NCI-H345 treated with DMSO at 0.1 percent for 48 hours (cell line): ENCODE results near the gene TBX15.

ENCODE experiments used
- DNase-seq: peaks from one replicate; lab custom pipeline; 2025; ENCODE audit not compliant: unreplicated experiment; lab: John Stamatoyannopoulos, UW

TBX15 gene

GRCh38 chr1:118985640-118986554 is 2.2 kb downstream of the TBX15 start:
- DNase-seq: no peak

GRCh38 chr1:118984722-118985639 is 3.2 kb downstream of the TBX15 start:
- DNase-seq: no peak

GRCh38 chr1:118984086-118984721 is 3.9 kb downstream of the TBX15 start:
- no peak for DNase-seq

- no peak for DNase-seq
Observed at GRCh38 chr1:118983558-118984041, 4.5 kb downstream of the TBX15 start.

GRCh38 chr1:118982821-118983557 is 5.2 kb downstream of the TBX15 start:
- DNase-seq: no peak

GRCh38 chr1:118982266-118982665 is 5.9 kb downstream of the TBX15 start:
- no peak for DNase-seq

- DNase-seq: no peak
Observed at GRCh38 chr1:118981436-118981835, 6.7 kb downstream of the TBX15 start.

GRCh38 chr1:118979754-118980575 is 8.2 kb downstream of the TBX15 start:
- DNase-seq: no peak

GRCh38 chr1:118978914-118979701 is 9.0 kb downstream of the TBX15 start:
- no peak for DNase-seq

GRCh38 chr1:118977600-118977999 is 10.5 kb downstream of the TBX15 start:
- DNase-seq: no peak

GRCh38 chr1:118974661-118975060 is 13.5 kb downstream of the TBX15 start:
- DNase-seq: no peak

GRCh38 chr1:118973531-118974137 is 14.5 kb downstream of the TBX15 start:
- no peak for DNase-seq

- no peak for DNase-seq
Observed at GRCh38 chr1:118973032-118973431, 15.1 kb downstream of the TBX15 start.

- no peak for DNase-seq
Observed at GRCh38 chr1:118970451-118970850, 17.7 kb downstream of the TBX15 start.

GRCh38 chr1:118963456-118964430 is 24.4 kb downstream of the TBX15 start:
- no peak for DNase-seq

GRCh38 chr1:118963138-118963455 is 25.0 kb downstream of the TBX15 start:
- no peak for DNase-seq

GRCh38 chr1:118961156-118961555 is 27.0 kb downstream of the TBX15 start:
- no peak for DNase-seq
